Measurements from ENCODE around the gene SSR2. TPM values are rescaled to one million over a fixed set of nuclear protein-coding genes. Genes with fewer than 3 reads are reported as not detected.
A peak's percentile ranks its signal among the peaks of the same experiment; 100 is the strongest.
"Not testable (repeated sequence)": the region's sequence is repeated elsewhere in the genome, so short reads cannot be mapped to it uniquely, and the experiment has no call there.

Gene SSR2
- total RNA-seq, 1 donor from 2014 or later: 179 TPM

DNA sequence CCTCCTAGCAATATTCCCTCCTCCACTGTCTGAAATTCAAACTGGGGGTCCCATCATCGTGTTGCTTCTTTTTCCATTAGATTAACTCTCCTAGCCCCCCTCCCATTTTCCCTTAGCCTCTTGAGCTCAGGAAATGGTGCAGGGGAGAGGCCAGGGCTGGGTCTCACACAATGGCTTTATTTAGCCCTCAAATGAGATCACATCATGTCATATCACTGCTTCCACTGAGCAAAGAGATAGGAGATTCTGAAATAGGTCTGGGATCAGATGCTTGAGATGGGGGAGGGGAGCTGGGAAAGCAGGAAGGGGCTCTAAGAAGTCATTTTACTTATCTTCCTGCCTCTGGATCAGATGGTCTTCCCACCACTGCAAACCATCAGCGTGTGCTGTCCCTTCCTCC lies 24.6 kb downstream of the SSR2 start:
- DNase-seq (ENCODE audit: low spot score): no peak

DNA sequence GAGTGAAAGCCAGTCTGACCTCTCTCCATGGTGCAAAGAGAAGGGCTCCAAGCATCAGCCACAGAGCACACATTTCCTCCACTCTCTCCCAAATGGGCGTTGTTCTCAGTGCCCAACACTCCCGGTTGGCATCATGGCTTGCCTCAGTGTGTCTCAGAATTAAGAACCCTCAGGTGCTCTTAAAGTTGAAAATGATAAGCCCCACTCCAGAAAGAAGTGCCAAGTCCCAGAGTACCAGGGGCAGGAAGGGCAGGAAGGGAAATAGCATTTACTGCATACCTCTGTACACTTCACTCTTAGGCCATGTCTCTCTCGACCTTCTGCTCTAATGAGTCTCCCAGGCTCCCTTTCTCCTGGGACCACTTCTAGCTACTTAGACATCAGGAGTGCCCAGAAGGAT lies 27.2 kb downstream of the SSR2 start:
- no peak for DNase-seq (ENCODE audit: low spot score)

- no peak for DNase-seq (ENCODE audit: low spot score)
These were observed 30.6 kb downstream of the SSR2 start for GRCh38 chr1:155990005-155990739.

DNA sequence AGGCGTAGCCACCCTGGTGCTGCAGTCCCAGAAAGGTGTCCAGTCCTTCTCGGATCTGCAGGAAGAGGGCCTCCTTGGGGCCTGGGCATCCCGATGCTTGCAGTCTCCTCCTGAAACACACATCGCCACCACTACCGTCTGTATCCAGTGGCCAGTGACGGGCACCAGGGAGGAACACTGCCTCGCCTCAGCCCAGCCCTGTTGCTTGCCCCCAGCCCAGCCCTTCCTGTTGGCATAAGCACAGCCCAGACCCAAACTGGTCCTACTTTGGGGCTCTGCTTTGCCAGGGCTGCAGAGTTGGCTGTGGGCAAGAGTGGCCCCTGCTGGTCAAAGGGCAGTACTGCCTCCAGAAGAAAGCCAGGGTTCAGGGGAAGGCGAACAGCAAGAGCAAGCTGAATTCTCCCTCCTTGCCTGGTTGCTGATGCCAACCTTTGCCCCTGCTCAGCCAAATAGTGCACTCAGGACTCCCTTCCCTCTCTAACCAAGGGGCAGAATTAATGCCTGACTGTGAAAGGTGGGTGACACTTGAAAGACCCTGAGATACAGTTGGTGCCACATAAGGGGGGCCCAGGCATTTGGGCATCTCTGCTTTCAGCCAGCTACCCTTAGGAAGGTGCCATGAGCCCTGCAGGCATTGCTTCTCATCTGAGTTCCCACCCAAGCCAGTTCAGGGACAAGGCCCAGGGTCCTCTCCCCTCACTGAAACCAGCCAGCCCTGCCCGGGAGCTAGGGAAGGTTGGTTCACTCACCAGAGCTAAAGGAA lies 31.3 kb downstream of the SSR2 start:
- DNase-seq (ENCODE audit: low spot score): peak; percentile 92

DNA sequence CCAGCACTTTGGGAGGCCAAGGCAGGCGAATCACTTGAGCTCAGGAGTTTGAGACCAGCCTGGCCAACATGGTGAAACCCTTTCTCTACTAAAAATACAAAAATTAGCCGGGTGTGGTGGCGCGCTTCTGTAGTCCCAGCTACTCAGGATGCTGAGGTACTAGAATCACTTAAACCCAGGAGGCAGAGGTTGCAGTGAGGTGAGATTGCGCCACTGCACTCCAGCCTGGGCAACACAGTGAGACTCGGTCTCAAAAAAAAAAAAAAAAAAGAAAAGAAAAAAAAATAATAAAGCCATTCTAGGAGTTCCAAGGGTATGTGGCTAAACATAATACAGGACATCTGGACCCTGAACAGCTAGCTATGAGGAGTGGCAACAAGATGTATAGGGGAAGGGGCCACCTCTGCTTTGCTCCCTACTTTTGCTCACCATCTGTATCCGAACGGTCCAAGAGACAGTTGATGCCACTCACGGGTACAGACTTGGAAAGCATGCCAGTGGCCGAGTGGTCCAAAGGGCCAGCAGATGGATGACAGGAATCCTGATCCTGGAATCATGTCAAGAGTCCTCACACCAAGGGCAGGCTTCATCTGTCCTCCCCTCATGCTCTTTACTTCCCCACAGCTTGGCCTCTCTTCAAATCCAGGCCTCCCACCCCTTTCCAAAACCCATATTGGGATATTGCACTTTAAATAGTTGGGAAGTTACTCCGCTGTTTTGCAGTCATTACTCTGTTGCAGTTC lies 35.7 kb downstream of the SSR2 start:
- not testable (repeated sequence) for DNase-seq (ENCODE audit: low spot score)

GRCh38 chr1:155984341-155984740 lies 36.4 kb downstream of the SSR2 start:
- no peak for DNase-seq (ENCODE audit: low spot score)

DNA sequence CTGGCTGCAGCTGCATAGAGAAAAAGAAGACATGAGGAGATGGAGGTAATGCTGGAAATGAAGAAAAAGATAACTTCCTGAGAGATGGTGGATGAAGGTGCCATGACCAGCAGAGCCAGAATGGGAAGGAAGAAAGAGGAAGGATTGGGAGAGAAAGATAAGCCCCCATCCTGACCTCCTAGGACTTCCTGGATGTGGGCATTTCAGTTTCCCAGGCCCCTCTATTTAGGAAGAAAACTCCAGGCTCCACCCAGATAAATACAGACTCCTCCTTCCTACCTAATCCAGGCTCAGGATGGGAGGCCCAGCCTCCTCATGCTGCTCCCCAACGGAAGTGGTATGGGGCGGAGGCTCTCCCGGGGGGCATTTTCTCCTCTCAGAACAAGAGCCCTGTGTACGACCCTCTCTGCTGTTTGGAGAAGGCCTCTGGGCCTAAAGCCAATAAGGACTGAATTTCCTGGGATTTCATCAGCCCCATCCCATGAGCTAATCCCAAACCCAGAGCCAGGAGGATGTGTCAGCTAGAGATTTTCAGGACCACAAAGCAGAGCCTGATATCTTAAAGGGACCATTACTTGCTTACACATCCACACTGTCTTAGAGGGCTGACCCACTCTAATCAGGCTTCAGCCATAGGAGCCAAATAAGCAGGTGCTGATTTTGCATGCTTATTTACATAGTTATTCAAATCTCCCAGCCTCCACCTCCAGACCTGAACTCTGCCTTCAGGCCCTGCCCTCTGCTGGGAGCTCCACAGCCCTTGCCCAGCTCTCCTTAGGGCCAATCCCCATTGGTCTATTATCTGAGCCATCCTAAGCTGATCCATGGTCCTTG lies 37.3 kb downstream of the SSR2 start:
- DNase-seq (ENCODE audit: low spot score): no peak

DNA sequence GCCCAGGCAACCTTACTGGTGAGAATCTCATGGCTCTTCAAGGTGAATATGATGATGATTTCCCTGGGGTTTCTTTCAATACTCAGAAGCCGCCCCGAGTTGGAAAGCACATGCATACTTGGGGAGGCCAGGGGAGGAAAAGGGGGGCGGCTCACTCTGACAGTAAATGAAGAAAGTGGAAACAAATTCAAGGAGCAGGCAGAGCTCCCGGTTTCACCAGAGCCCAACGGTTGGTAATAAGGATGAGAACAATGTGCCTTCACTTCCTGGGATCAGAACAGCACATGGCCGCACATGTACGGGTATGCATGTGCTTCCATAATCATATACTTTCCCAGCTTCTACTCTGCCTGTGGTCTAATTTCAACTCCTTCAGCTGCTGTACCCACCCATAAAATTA lies 38.6 kb downstream of the SSR2 start:
- DNase-seq (ENCODE audit: low spot score): no peak

GRCh38 chr1:155981266-155982088 lies 39.3 kb downstream of the SSR2 start:
- no peak for DNase-seq (ENCODE audit: low spot score)

- no peak for DNase-seq (ENCODE audit: low spot score)
These were observed 41.0 kb downstream of the SSR2 start for GRCh38 chr1:155979597-155980343.

DNA sequence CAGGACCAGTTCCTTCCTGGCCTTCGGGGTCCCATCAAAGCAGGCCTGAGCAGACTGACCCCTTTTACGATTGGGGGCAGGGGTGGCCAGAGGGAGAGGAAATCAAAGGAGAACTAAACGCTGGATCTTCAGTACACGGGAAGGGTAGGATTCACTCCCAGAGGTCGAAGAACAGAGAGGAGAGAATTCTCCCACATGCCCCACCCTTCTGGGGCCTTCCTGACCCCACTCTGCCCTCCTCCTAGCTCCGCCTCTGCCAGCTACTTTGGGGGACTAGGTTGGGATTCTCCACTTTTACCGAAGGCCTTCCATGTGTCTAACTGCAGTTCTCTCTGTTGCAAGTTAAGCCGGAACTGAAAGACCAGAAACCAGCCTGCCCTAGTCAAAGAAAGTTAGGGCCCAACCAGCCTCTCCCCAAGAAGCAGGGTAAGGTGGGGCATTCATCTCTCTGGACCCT lies 41.8 kb downstream of the SSR2 start:
- DNase-seq (ENCODE audit: low spot score): no peak

DNA sequence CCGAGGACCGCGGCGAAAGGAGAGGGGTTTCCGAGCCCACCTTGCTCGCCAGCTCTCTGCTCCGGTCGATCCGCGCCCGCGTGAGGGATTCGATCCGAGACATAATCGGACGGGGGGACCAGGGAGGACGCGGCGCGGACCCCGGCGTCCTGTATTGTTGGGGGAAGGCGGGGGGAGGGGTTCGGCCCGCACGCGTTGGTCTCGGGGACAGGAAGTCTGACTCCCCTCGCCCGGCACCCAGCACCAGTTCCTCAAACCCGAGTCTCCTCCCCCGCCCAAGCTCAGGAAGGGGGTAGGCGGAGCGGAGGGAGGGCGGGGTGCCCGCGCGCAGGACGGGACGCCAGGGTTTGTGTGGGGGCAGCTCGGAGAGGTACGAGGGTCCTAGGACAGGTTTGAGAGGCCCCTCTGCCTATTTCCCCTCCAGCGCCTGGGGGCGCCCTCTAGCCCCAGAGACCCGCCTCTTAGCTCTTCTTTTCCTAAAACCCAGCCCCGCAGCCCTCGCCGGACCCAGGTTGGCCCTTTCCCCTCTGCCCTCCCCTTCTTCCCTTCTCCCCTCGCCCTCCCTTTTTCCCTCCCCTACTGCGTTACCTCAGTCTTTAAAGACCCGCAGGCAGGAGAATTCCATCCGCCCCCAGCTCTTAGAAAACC lies 42.3 kb downstream of the SSR2 start, which contains the start of gene ARHGEF2:
ARHGEF2 (minus strand) TSS at position 223 of the 648 bp plus-strand sequence; CDS start at position 103, 120 bp downstream.
- peak; percentile 93 for DNase-seq (ENCODE audit: low spot score)

- DNase-seq (ENCODE audit: low spot score): no peak
These were observed 42.9 kb downstream of the SSR2 start for GRCh38 chr1:155977690-155978324.

GRCh38 chr1:155976913-155977689 lies 43.6 kb downstream of the SSR2 start:
- no peak for DNase-seq (ENCODE audit: low spot score)

DNA sequence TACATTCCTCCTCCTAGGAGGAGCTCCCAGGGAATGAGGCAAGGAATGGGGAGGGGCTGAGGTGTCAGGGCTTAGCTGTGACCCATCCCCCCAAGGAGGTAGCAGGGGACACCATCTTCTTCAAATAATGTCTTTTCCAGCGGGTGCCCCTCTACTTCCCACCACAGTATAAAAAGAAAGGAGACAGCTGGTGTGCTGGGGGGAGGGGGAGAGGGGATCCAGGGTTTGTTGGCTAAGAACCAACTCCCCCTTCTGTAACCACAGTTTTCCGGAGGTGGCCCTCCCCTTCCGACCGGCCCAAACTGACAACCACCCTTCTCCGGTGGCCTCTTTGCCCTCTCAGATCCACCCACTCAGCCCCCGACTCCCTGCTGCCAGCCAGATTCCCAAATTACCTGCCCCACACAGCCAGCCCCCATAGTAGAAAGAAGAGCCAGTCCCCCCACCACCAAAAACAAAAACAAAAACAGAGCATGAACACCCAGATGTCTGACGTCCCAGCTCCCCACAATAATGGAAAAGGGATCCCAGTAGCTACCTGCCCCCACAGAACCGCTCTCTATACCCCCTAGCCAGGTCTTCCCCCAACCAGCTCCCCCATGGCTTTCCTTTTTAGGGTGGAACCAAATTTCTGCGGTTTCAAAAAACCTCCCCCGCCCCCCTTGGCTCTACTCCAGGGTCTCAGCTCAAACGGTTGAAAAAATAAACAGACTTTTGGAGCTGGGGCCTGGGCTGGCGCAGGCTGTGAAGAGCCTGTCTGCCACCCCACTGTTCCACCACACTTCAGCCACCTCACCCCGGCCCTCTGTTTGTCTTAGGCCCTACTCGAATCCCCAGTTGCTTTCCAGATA lies 44.5 kb downstream of the SSR2 start:
- DNase-seq (ENCODE audit: low spot score): no peak

DNA sequence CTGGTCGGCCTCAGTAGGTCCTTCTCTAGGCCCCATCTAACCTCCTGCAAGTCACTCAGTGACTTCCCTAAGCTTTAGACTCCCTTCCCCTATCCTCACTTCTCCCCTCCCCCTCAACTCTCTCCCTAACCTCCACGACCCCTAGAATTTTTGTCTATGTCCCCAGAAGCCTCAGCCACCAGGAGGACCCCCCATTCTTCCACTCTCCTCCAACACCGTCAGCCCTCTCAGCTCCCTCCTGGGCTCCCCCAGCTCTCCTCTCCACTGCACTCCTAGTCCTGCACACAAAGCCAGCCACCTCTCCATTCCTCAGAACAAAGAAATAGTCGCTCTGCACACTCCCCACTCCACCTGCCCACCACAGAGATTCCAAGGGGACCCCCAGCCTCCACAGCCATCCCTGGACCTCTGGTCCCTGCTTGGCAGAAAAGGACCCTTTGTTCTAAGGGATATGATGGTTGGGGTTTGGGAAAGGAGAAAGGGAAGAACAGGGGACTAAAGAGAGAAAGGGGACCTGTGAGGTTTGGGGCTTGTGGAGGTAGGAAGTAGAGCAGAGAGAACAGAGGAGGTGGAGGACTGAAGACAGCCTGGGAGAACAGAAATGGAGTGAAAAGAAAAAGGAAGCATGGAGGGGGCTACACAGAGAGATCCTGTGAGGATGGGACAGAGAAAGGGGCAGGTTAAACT lies 45.2 kb downstream of the SSR2 start:
- DNase-seq (ENCODE audit: low spot score): no peak

Measured in mesenteric fat pad (tissue), 1 donor.